ENCODE results near the gene SUSD1.

SUSD1 gene

DNA sequence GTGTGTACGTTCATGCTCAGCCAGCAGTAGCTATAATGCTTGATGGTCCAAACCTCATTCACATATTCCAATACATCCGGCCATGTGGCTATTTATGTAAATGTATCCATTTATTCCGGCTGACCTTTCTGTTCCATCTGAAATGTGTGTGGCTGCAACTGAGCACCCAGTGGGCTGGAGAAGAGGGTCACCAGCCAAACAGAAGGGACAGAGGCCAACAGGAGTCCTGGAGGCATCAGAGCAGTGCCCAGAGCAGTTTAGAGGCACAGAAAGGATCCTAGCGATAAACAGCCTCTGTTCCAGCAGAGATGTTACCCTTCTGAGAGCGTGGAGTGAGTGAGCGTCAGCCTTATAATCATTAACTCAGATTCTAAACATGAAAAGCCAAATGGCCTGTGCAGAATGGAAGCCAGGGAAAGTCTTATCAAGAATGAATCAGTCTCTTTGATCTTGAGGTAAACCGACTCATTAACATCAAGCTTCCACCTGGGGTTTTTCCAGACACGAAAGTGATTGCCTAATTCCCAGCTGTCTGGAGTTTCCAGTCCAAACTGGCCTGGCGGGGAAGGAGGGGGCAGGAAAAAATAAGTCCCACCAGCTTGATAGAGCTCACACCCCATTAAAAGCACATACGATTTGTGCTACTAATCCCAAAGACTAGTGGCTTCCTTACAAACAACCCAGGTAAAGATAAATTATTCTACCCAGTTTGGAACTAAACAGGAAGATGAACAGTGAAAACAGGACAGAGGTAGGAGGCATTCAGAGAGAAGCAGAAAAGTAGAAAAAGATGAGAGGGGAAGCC is 55.7 kb downstream of the SUSD1 start:
- no peak for TF ChIP-seq ZFX (IDR thresholded peaks at IDR 0.05; ENCODE audit: borderline replicate concordance)
- TF ChIP-seq, protein P1, sequence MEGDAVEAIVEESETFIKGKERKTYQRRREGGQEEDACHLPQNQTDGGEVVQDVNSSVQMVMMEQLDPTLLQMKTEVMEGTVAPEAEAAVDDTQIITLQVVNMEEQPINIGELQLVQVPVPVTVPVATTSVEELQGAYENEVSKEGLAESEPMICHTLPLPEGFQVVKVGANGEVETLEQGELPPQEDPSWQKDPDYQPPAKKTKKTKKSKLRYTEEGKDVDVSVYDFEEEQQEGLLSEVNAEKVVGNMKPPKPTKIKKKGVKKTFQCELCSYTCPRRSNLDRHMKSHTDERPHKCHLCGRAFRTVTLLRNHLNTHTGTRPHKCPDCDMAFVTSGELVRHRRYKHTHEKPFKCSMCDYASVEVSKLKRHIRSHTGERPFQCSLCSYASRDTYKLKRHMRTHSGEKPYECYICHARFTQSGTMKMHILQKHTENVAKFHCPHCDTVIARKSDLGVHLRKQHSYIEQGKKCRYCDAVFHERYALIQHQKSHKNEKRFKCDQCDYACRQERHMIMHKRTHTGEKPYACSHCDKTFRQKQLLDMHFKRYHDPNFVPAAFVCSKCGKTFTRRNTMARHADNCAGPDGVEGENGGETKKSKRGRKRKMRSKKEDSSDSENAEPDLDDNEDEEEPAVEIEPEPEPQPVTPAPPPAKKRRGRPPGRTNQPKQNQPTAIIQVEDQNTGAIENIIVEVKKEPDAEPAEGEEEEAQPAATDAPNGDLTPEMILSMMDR (IDR thresholded peaks at IDR 0.05) = no peak
- H3K27ac ChIP-seq = peak overlapping the region; percentile 43; the same call in 1 of the 2 replicates

DNA sequence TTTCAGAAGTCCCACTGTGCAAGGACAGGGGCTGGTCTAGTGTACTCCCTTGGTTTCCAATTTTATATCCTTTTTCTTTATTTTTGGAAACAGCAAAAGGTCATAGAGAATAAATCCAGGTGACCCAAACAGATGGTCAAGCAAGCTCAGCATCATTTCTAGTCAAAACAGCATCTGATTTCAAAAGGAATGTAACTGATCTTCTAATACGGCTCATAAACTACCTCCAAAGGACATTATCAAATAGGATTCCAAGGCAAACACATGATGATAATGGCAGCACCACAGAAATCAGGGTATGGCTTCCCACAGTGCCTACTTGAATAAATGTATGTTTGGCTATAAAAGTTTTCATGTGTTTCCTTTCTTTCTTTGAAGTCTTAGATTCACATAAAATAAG is 57.1 kb downstream of the SUSD1 start:
- TF ChIP-seq, protein P1 (IDR thresholded peaks at IDR 0.05) = no peak
- TF ChIP-seq ZFX (IDR thresholded peaks at IDR 0.05; ENCODE audit: borderline replicate concordance) = no peak

DNA sequence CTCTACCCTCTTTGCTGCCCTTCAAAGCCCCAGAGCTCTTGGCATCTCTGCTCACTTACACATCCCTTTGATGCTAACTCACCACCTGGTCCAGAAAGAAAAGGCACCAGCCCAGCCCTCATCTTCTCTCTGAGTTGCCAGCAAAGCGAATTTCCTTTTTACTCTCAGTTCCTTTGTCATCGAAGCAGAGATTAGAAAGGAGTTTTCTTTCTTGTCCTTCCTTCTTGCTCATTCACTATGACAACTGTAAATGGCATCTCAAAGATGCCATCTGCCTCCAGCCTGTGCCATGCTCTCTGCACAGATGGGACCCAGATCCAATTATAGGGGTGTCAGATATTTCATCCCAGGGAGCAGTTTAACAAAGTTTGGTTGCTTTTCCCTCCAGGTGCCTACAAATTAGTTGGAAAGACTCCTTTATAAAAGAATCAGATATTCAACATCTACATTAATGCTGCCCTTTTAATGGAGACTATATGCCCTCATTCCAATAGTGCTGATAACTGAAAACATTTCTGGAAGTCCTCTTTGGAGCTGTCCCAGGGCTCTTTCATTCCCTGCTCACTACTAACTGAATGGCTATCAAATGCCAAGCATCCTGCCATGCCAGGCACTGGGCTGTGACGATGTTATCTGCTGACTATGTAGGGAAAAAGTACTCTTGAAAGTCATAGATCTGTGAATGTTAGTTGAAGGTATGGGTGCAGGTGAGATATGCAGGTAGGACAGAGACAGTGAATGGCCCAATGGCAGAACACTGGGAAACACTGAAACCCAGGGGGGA is 58.9 kb downstream of the SUSD1 start:
- TF ChIP-seq, protein P1 (IDR thresholded peaks at IDR 0.05) = no peak
- no peak for TF ChIP-seq ZFX (IDR thresholded peaks at IDR 0.05; ENCODE audit: borderline replicate concordance)
- no peak overlapping the region for H3K27ac ChIP-seq

More for the DNA sequence above, 57.1 kb downstream of the SUSD1 start:
- H3K27ac ChIP-seq = no peak overlapping the region

DNA sequence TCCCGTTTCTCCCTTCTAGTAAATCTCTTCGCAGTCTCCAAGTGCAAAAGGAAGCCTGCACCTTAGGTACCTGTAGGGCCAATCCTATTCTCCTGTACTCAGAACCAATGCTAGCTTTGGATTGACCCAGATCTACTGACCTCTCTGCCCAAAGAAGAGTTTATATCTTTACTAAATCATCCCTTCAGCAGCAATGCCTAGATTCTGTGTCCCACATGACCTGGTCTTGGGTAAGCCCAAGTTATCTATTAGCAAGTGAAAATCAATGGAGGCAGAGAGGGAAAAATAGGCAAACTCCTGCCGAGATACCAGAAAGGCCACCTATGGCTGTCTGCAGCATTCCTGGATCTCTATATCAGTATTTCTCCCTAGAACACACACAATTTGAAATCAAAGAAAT is 60.0 kb downstream of the SUSD1 start:
- TF ChIP-seq, protein P1 (IDR thresholded peaks at IDR 0.05) = no peak
- no peak for TF ChIP-seq ZFX (IDR thresholded peaks at IDR 0.05; ENCODE audit: borderline replicate concordance)
- no peak overlapping the region for H3K27ac ChIP-seq

DNA sequence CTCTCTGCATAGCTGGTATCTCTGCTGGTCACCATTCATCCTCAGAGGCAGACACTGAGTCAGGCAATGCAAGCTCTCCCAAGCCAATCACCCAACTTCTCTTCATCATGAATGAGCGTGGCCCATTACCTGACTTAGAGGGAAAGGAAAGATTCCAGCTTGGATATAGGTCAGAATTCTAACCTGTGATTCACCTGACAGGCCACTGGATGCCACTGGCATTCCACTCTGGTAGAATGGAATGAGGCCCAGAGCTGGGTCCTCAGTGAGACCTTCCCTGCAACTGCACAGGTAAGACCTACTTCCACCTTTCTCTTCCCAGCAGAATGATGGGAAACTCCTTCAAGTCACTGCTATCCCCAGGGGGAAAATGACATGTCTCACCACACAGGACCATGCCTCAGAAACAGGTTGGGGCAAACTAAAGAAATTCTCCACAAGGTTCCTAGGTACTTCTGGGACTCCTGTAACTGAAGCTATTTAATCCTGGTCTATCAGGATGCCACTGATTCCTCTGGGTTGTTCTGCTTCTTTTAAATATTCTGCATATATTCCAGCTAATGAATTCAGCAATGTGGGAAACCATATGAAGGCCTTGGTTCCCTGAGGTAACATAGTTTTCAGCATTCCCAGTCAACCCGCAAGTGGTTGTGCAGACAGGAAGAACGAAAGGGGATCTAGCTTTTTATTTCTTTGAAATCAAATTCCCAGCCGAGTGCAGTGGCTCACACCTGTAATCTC is 62.0 kb downstream of the SUSD1 start:
- H3K27ac ChIP-seq = no peak overlapping the region

DNA sequence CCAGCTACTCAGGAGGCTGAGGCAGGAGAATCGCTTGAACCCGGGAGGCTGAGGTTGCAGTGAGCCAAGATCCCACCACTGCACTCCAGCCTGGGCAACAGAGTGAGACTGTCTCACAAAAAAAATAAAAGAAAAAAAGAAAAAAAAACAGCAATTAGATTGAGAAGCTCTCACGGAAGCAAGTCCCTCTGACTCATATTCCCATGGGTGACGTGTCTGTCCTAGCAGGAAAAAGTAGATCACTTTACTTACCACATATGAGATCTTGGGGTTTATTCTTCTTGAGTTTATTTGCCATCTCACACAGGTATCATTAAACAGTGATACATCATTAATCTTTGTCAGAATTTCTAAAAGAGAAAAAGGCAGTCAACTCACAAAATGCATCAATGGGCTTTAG is 62.6 kb downstream of the SUSD1 start:
- TF ChIP-seq, protein P1 (IDR thresholded peaks at IDR 0.05) = no peak
- no peak for TF ChIP-seq ZFX (IDR thresholded peaks at IDR 0.05; ENCODE audit: borderline replicate concordance)
- no peak overlapping the region for H3K27ac ChIP-seq

More for the DNA sequence above, 62.0 kb downstream of the SUSD1 start:
- TF ChIP-seq ZFX (IDR thresholded peaks at IDR 0.05; ENCODE audit: borderline replicate concordance) = no peak
- TF ChIP-seq, protein P1 (IDR thresholded peaks at IDR 0.05) = peak; percentile 71
